NOMO-1 treated with DMSO at 0.1 percent for 48 hours (cell line): ENCODE data around the gene NFATC1.
A peak's percentile ranks its signal among the peaks of the same experiment; 100 is the strongest.

ENCODE experiments used
- DNase-seq: peaks from one replicate; lab custom pipeline; 2025; ENCODE audit not compliant: unreplicated experiment; lab: John Stamatoyannopoulos, UW

Gene NFATC1

DNA sequence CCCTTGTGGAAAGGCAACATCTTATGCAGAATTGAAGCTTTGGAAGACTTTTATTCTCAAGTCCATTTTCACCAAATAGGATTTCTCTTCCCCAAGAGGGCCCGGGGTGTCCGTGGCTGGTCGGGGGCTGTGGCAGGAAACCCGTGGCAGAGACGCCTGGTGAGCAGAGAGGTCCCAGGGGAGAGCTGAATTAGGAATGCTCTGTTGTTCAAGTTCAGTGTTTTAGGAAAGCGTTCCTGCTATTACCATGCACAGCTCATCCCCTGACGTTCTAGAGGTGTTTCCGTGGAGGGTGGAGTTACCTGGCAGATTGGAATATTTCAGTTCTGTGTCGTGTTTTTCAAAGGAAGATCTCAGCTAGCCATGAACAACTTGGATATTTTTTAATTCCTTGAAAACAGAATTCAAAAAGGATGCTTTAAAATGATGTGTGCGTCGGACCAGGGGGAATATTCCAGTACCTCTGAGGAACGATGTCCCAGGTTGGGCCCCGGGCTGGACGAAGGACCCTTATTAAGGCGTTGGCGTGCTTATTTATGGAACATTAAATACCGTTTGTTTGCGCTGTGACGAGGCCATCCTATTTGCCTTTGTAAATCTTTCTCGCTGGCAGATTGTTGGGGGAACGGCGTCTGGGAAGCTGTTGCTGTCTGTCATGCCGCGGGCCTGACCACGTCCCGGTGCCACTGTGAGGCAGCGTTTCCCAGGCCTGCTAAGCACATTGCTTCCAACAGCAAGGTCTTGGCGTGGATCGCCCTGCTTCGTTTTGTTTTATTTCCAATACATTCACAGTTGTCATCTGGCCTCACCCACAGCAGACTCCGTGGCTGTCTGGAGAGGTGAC is 8.2 kb downstream of the NFATC1 start:
- no peak for DNase-seq

DNA sequence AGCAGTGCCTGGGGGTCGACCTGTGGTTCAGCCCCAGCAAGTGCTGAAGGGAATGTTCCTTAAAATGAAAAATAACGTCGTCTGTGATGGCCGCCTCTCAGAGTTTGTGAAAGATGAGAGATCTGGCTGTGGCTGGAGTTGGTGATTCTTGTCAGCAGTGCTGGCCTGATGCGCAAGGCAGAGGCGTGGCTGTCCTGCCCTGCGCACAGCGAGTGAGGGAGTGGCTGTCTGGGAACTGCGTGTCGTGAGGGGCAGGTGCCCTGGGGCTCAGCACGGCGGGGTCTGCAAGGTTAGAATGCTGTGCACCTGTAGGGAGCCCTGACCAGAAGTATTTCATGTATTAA is 8.8 kb downstream of the NFATC1 start:
- DNase-seq = no peak

DNA sequence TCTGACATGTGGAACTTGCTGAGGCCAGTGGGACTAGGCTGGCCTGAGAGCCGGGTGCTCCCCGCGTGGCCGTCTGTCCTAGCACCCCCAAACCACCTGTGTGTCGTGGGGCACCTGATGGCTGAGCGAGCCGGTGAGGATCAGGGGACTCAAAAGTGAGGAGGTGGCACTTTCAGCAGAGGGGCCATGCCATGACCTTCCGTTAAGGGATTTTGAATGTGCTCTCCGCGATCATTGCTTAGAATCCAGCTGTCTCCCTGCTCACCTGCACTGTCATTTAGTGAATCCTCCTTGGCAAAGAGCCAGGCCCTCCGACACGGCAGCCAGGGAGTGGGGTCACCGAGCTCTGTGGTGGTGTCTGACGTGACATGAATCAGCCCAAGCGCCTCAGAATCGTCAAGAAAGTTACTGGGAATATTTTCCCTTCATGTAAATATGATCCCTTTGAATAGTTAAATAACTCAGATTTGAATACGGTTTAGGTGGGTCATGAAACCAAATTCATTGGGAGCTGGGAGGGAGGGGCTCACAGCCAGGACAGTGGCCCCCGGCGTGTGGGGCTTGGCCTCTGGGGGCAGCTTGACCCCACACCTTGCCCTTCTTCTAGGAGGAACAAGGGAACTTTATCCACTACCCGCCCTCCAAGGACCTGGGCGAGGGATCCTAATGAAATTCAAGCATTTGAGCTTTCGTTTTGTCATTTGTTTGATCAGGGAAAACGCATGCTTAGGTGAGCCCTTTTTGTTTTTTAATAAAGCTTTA is 9.5 kb downstream of the NFATC1 start:
- DNase-seq = no peak

DNA sequence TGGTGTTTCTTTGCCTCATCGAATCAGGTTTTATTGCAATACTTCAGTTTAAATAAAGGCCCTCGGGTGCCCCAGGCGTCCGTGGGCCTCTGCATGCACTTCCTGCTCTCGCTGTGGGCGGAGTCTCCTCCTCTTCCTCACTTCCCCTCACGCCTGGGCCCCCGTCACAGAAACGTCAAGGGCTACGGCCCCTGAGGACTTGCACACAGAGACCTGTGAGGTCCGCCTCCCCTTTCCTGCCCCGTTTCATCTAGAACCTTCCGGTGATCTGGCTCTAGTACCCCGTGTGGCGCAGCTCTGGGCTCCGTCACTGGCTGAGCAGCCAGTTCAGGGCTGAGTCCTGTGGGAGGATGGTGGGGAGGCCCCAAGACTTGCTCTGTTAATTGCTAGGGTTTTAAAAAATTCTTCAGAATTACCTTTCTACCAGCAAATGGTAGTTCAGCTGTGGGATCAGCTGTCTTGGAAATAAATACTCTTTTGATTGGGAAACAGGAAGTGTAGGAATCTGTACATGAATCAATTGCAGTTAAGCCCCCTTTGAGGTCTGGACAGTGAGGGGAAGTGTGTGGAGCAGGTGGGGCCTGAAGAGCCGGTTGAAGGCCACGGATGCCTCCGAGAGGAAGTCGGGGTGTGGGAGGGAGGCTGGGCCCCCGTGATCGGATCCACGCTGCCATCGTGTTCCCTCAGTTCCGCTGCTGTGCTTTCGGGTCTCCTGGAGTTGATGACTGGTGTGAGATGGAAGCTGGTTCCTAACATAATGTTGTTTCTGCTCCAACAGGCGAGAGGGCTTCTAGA is 10.2 kb downstream of the NFATC1 start:
- peak; percentile 88 for DNase-seq

DNA sequence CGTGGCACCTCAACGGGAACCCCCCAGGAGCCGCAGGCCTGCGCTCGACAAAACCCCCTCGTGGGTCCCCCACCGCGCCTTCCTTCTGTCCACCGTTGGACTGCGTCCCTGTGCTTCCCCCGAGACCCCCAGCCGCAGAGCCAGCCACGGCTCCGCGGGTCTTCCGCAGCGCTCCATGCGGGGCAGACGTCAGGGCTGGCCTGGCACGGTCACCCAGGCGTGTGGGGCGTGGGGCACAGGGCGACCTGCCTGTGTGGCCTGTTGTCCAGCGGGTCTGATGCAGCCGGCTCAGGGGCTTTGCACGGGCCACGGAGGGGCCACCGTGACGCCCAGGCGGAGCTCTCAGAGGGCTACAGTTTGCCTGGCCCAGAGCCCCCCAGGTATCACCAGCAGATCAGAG is 11.0 kb downstream of the NFATC1 start:
- DNase-seq = no peak

DNA sequence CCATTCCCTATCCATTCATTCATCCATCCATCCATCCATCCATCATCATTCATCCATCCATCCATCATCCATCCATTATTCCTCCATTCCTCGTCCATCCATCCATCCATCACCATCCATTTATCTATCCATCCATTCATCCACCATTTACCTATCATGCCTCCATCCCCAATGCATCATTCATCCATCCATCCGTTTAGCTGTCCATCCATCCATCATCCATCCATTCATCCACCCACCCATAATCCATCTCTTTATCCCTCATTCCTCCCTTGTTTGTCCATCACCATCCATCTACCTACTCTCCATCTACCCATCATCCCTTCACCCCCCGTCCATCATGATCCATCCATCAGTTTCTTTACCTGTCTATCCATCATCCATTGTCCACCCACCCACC is 13.6 kb downstream of the NFATC1 start:
- no peak for DNase-seq

DNA sequence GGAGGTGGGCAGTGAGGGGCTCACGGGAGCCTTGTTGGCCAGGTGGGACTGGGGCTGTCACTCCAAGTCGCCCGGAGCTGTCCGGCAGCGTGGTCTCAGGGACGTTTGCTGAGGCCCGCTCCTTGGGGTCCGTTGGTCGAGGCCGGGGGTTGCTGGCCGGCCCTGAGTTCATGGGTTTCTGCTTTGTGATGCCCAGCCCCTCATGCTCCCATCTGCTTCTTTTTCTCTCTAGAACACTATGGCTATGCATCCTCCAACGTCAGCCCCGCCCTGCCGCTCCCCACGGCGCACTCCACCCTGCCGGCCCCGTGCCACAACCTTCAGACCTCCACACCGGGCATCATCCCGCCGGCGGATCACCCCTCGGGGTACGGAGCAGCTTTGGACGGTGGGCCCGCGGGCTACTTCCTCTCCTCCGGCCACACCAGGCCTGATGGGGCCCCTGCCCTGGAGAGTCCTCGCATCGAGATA is 14.5 kb downstream of the NFATC1 start:
- no peak for DNase-seq

DNA sequence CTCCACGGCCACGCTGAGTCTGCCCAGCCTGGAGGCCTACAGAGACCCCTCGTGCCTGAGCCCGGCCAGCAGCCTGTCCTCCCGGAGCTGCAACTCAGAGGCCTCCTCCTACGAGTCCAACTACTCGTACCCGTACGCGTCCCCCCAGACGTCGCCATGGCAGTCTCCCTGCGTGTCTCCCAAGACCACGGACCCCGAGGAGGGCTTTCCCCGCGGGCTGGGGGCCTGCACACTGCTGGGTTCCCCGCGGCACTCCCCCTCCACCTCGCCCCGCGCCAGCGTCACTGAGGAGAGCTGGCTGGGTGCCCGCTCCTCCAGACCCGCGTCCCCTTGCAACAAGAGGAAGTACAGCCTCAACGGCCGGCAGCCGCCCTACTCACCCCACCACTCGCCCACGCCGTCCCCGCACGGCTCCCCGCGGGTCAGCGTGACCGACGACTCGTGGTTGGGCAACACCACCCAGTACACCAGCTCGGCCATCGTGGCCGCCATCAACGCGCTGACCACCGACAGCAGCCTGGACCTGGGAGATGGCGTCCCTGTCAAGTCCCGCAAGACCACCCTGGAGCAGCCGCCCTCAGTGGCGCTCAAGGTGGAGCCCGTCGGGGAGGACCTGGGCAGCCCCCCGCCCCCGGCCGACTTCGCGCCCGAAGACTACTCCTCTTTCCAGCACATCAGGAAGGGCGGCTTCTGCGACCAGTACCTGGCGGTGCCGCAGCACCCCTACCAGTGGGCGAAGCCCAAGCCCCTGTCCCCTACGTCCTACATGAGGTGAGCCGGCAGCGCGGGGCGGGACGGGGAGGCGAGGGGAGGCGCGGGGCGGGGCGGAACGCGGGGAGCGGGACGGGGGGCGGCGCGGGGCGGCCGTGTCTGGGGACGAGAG is 15.2 kb downstream of the NFATC1 start:
- no peak for DNase-seq

DNA sequence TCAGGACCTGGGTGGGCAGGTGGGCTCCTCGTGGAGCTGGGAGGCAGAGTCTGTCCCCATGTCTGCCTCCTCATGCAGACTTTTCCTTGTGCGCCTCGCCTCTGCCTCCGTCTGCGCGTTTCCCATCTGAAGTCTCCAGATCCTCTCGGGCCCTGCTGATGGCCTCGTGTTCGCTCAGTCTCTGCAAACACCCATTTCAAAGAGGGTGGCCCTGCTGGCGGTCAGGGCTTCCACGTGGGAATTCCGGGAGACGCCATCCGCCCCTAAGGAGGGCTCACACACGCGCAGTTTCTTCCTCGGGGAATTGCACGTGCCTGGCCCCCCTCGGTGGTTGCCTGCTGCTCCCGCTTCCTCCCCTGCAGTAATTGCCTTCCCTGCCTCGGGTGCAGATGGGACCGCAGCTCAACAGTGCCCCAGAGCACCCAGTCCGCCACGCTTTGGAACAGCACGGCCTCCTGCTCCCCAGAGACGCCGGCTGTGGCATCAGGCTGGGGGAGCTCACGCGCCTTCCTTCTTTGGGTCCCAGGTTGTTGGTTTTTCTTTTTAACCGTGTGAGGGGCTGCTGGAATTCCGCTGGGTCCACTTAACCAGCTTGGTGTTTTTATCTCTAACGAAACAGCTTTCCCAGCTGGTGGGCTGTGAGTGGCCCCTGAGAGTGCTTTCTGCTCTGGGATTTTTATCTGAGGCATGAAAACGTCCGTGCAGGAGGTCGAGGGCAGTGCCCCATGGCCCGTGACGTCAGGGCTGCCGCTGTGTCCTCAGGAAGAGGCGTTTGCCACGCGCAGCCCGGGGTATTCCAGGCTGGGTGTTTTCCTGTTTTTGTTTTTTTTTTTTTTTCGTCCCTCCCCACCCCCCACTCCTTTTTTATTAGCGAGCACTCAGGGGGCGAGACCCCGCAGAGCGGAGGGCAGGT is 16.1 kb downstream of the NFATC1 start:
- DNase-seq = no peak

DNA sequence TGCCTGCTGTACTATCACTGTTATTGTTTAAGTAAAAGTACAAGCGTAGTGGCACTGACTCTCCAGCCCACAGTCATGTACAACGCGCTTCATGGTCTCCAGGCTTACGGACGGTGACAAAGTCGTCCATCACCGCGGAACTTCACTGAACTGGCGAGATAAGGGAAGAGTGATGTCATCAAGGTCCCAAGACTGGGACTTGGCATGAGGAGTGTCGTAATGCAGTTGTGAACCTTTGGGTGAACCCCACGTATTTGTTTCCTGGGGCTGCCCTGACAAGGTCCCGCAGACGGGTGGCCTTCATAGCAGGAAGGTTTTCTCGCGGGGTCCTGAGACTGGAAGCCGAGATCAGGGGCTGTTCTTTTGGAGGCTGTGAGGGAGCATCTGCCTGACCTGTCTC is 17.3 kb downstream of the NFATC1 start:
- DNase-seq = no peak

DNA sequence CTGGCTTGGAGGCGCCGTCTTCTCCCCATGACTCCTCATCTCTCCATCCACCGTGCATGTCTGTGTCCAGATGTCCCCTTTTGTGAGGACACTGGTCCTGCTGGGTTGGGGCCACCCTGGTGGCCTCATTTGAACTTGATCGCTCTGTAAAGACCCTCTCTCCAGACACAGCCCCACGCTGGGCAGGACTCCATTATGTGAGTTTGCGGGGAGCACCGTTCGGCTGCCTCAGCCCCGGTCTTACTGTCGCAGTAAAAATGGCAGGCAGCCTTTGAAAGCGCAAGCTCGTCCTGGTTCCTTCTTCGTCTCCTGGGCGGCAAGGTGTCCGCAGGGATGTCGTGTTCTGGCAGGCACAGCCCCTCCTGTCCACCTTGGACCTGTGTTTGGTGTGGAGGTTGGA is 17.7 kb downstream of the NFATC1 start:
- no peak for DNase-seq

DNA sequence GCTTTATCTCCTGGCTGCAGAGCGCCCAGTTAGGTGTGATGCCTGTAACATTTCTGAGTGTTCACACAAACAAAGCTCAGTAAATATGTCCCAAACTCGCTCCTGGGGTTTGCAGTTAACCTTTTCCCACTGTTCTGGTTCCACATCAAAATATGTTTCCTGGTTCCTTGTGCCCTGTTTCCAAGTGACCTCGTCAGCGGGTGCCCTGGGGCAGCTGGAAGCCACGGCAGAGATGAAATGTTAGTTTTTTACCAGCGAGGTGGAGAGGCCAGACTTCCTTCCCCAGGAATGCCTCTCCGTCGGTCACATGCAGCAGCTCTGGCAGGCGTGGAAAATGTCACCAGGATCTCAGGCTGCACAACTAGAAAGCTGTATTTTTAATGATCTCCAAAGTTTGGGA is 18.2 kb downstream of the NFATC1 start:
- no peak for DNase-seq

DNA sequence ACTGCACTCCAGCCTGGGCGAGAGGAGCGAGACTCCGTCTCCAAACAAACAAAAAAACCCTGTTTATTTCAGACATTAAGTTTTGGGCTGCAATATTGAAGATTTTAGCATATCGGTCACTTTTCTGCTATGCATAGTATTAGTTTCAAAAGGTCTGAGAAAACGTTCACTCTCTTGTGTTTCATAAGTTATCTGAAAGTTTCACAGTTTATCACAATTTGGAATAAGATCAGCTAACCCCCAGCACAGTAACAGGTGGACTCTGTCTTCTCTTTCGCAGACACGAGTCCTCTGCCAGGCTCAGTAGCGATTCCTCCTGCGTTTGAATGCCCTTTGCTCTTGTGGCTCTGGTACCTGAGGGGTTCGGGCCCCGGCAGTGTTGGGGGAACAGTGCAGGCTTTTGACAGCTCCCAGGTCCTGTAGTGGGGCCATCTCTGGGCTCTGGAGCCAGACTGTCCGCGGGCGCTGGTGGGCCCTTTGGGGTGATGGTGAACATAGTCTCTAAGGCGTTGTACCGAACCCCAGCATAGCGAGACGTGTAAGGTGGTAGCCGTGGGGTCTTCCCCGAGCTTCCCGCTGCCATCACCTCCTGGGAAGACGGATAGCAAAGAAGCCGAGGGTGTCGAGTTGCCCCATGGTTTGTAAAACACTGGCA is 20.4 kb downstream of the NFATC1 start:
- DNase-seq = no peak

DNA sequence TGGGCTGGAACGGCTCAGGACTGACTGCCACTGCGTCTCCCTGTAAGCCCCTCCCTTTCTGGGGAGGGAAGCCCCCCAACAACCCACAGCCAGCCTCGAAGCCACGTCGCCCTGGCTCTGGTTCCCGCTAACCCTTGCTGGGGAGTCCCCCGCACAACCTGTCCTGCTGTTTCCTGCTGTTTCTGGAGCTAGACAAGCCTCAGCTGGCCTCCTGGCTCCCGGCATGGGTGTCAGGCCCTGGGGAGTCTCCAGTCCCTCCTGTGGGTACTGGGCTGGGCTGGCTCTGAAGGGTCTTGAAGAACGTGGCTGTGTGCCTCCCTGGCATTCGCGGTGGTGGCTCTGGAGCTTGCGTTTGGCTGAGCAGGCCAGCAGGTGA is 20.9 kb downstream of the NFATC1 start:
- no peak for DNase-seq

DNA sequence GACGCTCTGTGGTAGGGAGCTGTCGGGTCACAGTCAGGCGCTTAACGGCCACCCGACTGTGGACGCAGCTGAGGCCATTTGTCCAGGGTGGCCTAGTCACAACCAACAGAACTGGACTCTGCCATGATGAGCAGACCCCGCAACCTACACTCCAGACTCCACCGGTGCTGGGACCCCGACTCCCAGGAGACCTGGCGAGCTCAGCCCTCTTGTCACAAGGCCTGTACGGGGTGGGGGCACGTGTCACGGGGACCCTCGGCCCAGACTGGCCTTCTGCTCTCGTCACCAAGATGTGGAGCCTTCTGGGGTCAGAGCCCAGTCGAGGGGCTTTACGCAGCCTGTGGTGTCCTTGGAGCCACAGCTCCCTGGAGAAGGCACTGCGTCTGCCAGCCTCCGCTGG is 22.5 kb downstream of the NFATC1 start:
- no peak for DNase-seq

DNA sequence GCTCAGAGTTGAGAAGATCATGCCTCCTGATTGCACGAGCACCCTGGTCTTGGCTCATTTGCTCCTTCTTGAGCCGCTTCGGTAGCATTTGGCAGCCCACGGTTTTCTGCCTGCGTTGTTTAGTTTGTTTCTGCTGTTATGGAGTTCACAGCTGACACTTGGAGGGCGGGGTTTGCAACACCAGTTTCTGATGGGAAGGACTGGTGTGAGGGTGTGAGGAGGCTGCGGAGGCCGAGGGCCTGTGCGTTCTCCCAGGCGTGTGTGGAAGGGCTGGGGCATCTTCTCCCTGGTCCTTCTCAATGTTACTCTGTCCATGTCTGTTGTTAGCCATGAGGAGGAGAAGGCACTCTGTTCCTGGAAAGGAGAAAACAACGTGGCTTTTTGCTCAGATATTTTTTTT is 22.9 kb downstream of the NFATC1 start:
- no peak for DNase-seq

DNA sequence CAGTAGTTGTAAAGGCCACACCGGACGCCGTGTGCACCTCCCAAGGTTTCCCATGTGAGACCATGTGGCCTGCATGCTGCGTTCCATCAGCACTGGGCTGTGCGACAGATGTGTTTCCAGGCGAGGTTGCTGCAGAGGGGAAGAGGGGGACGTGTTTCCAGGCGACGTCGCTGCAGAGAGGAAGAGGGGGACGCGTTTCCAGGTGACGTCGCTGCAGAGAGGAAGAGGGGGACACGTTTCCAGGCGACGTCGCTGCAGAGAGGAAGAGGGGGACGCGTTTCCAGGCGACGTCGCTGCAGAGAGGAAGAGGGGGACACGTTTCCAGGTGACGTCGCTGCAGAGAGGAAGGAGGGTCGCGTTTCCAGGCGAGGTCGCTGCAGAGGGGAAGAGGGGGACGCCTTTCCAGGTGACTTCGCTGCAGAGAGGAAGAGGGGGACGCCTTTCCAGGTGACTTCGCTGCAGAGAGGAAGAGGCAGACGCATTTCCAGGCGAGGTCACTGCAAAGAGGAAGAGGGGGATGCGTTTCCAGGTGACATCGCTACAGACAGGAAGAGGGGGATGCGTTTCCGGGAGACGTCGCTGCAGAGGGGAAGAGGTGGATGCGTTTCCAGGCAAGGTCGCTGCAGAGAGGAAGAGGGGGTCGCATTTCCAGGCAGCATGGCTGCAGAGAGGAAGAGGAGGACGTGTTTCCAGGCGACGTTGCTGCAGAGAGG is 24.5 kb downstream of the NFATC1 start:
- DNase-seq = no peak

DNA sequence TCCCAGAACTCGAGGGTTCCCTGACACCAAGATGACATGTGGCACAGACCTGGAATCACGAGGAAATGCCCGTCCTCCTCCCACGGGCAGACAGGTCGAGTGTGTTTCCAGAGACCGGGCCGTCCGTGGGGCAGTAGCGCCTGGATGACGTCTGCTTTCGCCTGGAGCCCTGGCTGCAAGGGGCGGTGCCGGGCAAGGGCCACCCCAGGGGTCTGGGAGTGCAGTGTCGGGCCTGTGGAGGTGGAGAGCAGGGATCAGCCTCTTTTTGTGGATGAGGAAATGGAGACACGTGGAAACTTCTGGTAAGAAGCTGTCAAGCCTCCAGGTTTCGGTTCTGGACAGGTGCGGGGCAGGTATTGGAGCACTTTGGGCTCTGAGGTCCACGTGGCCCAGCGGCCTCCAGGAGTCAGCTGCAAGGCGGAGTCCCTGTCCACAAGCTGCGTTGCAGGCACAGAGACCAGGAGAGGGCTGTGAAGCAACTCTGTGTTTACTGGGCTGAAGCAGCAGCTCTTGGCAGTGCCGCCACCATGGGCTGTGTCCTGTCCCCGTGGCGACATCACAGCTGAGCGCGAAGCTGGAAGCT is 25.6 kb downstream of the NFATC1 start:
- DNase-seq = no peak
